Stimulated activated CD4-positive, alpha-beta T cell treated with anti-CD3 and anti-CD28 coated beads, Interleukin-12 subunit alpha, Interleukin-12 subunit beta, amount 100 ng/mL, for 48 hours (primary cell): ENCODE measurements around the gene RTEL1.

Experiments used
- DNase-seq, 3 donors: peaks; one replicate each; pipeline ENCODE4 v3.0.0-alpha.2; 2020; ENCODE audit warnings: low read depth in 2 of 3, low spot score in 1 of 3

RTEL1 gene

GRCh38 chr20:63689046-63690002, 31.2 kb downstream of the RTEL1 start:
- DNase-seq, result no peak

GRCh38 chr20:63690003-63690897, 32.1 kb downstream of the RTEL1 start:
- DNase-seq, result no peak

- no peak for DNase-seq
Observed at GRCh38 chr20:63690898-63691710, 33.0 kb downstream of the RTEL1 start.

GRCh38 chr20:63691711-63692435, 33.8 kb downstream of the RTEL1 start:
- no peak for DNase-seq

- no peak for DNase-seq
Observed at GRCh38 chr20:63692436-63693082, 34.4 kb downstream of the RTEL1 start.

- DNase-seq, result no peak
Observed at GRCh38 chr20:63693083-63693732, 35.1 kb downstream of the RTEL1 start.

- DNase-seq, result no peak
Observed at GRCh38 chr20:63693733-63694583, 35.8 kb downstream of the RTEL1 start.

GRCh38 chr20:63694584-63695423, 36.7 kb downstream of the RTEL1 start:
- no peak for DNase-seq

GRCh38 chr20:63695424-63696305, 37.6 kb downstream of the RTEL1 start:
- DNase-seq, result no peak

GRCh38 chr20:63696306-63696627, 38.2 kb downstream of the RTEL1 start:
- DNase-seq, result no peak

GRCh38 chr20:63696628-63697356, 38.7 kb downstream of the RTEL1 start, which contains the start of gene TNFRSF6B:
Gene TNFRSF6B (plus strand): TSS chr20:63696652. CDS start chr20:63696768, 116 bp downstream.
- DNase-seq, result no peak

- no peak for DNase-seq
Observed at GRCh38 chr20:63697357-63697867, 39.3 kb downstream of the RTEL1 start.

GRCh38 chr20:63697868-63698545, 39.9 kb downstream of the RTEL1 start:
- DNase-seq, result no peak

GRCh38 chr20:63698739-63699465, 40.8 kb downstream of the RTEL1 start:
- peak; percentile 51 to 59 (median 52) for DNase-seq
